GM10847 (cell line): ENCODE data around the gene UQCRHL.

Source experiments
- POLR2A ChIP-seq: IDR thresholded peaks from 2 replicates; pipeline ENCODE4 v1.6.1; 2011; ENCODE audit not compliant: insufficient read length; ENCODE audit errors: extremely low read depth

UQCRHL gene

GRCh38 chr1:15775706-15776105 is 31.7 kb downstream of the UQCRHL start:
- TF ChIP-seq POLR2A, result no peak

- TF ChIP-seq POLR2A, result no peak
These were observed 35.5 kb downstream of the UQCRHL start for GRCh38 chr1:15771836-15772515.

GRCh38 chr1:15770313-15770962 is 37.0 kb downstream of the UQCRHL start:
- TF ChIP-seq POLR2A, result no peak

- TF ChIP-seq POLR2A, result no peak
These were observed 39.1 kb downstream of the UQCRHL start for GRCh38 chr1:15768388-15768787.

GRCh38 chr1:15767941-15768340 is 39.5 kb downstream of the UQCRHL start:
- no peak for TF ChIP-seq POLR2A

- no peak for TF ChIP-seq POLR2A
These were observed 41.8 kb downstream of the UQCRHL start for GRCh38 chr1:15765495-15766194.

GRCh38 chr1:15764890-15765289 is 42.6 kb downstream of the UQCRHL start:
- no peak for TF ChIP-seq POLR2A

- no peak for TF ChIP-seq POLR2A
These were observed 43.1 kb downstream of the UQCRHL start for GRCh38 chr1:15764269-15764764.

GRCh38 chr1:15762546-15762945 is 44.9 kb downstream of the UQCRHL start:
- no peak for TF ChIP-seq POLR2A

GRCh38 chr1:15761366-15762128 is 45.9 kb downstream of the UQCRHL start:
- TF ChIP-seq POLR2A, result no peak

- no peak for TF ChIP-seq POLR2A
These were observed 46.8 kb downstream of the UQCRHL start for GRCh38 chr1:15760520-15761211.

GRCh38 chr1:15758953-15759661 is 48.3 kb downstream of the UQCRHL start:
- TF ChIP-seq POLR2A, result no peak

GRCh38 chr1:15758343-15758931 is 49.0 kb downstream of the UQCRHL start, which contains the start of gene FBLIM1:
FBLIM1 (plus strand) TSS chr1:15758795; CDS start chr1:15764984, 6,189 bp downstream.
- TF ChIP-seq POLR2A, result no peak

GRCh38 chr1:15757575-15758342 is 49.7 kb downstream of the UQCRHL start:
- no peak for TF ChIP-seq POLR2A
